A549 treated with CpdA at 1 μM for 4 hours (cell line): Measurements from ENCODE around the gene FAM50B. TPM values are rescaled to one million over a fixed set of nuclear protein-coding genes. Genes with fewer than 3 reads are reported as not detected.

Source experiments
- total RNA-seq: library from RNA; stranded (reverse); fragments of 200-300 nt; extraction: Qiagen RNA extraction; gene quantifications from 5 replicates; pipeline ENCODE4 v1.2.3, GENCODE V29; 2022; ENCODE audit warnings: low read depth

The FAM50B gene, protein sequence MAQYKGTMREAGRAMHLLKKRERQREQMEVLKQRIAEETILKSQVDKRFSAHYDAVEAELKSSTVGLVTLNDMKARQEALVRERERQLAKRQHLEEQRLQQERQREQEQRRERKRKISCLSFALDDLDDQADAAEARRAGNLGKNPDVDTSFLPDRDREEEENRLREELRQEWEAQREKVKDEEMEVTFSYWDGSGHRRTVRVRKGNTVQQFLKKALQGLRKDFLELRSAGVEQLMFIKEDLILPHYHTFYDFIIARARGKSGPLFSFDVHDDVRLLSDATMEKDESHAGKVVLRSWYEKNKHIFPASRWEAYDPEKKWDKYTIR
- 3.5 to 5.5 TPM (median 5.0 TPM) in 5 replicates for total RNA-seq

GRCh38 chr6:3848925-3849605, at the start of gene FAM50B:
Gene FAM50B, plus strand, starts transcription at chr6:3849373. Its CDS starts 439 bp downstream, at chr6:3849812.

Other genes with a start within 250 kb of the FAM50B start
- gene PXDC1, start 97.7 kb upstream of the FAM50B start, total RNA-seq = 13.4 to 16.9 TPM (median 15.2 TPM) in 5 replicates
- gene FAM217A, start 229.8 kb downstream of the FAM50B start, total RNA-seq = not detected in 5 replicates